NCI-H2196 treated with DMSO at 0.1 percent for 48 hours (cell line): Measurements from ENCODE around the gene PROZ.

Source experiments
- DNase-seq: peaks from one replicate; lab custom pipeline; 2025; ENCODE audit not compliant: unreplicated experiment; lab: John Stamatoyannopoulos, UW

The PROZ gene

GRCh38 chr13:113171250-113172125 is 13.0 kb downstream of the PROZ start:
- DNase-seq: no peak

- DNase-seq: no peak
These were observed 14.0 kb downstream of the PROZ start for GRCh38 chr13:113172419-113172926.

- no peak for DNase-seq
These were observed 17.8 kb downstream of the PROZ start for GRCh38 chr13:113176280-113176679.

- DNase-seq: no peak
These were observed 18.4 kb downstream of the PROZ start for GRCh38 chr13:113176822-113177221.

GRCh38 chr13:113178070-113178895 is 19.8 kb downstream of the PROZ start:
- no peak for DNase-seq

GRCh38 chr13:113178896-113179167 is 20.4 kb downstream of the PROZ start:
- no peak for DNase-seq

GRCh38 chr13:113179374-113180230 is 21.2 kb downstream of the PROZ start:
- DNase-seq: no peak

GRCh38 chr13:113182046-113182445 is 23.6 kb downstream of the PROZ start:
- no peak for DNase-seq

GRCh38 chr13:113183450-113184129 is 25.1 kb downstream of the PROZ start:
- DNase-seq: no peak

- DNase-seq: no peak
These were observed 26.4 kb downstream of the PROZ start for GRCh38 chr13:113184568-113185440.

GRCh38 chr13:113186061-113186900 is 27.8 kb downstream of the PROZ start:
- DNase-seq: no peak

- no peak for DNase-seq
These were observed 28.8 kb downstream of the PROZ start for GRCh38 chr13:113187263-113187669.

GRCh38 chr13:113187883-113188665 is 29.6 kb downstream of the PROZ start:
- DNase-seq: no peak

- no peak for DNase-seq
These were observed 31.7 kb downstream of the PROZ start for GRCh38 chr13:113190181-113190580.

- no peak for DNase-seq
These were observed 33.8 kb downstream of the PROZ start for GRCh38 chr13:113192279-113192678.

- no peak for DNase-seq
These were observed 34.5 kb downstream of the PROZ start for GRCh38 chr13:113192902-113193301.

GRCh38 chr13:113195360-113195759 is 36.9 kb downstream of the PROZ start:
- DNase-seq: no peak
